ENCODE results near the gene SDK2.

DNA sequence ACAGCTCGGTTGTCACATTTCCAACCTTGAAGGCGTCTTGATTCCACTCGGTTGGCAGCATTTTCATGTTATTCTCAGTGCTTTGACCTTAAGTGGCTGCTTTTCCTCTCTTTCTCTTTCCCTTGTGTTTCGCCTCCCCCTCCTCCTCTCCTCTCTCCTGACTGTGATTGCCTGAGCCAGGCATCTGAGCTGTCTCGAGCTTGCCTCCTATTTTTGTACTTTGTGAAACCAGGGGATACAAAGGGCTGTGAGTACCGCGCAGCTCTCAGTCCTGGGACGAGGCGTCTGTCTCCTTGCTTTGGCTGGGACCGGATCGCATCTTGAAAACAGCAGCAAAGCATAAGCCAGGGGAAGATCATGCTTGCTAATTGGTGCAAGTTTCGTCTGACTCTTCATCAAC, 48.8 kb upstream of the SDK2 start:
- TF ChIP-seq, protein P1, sequence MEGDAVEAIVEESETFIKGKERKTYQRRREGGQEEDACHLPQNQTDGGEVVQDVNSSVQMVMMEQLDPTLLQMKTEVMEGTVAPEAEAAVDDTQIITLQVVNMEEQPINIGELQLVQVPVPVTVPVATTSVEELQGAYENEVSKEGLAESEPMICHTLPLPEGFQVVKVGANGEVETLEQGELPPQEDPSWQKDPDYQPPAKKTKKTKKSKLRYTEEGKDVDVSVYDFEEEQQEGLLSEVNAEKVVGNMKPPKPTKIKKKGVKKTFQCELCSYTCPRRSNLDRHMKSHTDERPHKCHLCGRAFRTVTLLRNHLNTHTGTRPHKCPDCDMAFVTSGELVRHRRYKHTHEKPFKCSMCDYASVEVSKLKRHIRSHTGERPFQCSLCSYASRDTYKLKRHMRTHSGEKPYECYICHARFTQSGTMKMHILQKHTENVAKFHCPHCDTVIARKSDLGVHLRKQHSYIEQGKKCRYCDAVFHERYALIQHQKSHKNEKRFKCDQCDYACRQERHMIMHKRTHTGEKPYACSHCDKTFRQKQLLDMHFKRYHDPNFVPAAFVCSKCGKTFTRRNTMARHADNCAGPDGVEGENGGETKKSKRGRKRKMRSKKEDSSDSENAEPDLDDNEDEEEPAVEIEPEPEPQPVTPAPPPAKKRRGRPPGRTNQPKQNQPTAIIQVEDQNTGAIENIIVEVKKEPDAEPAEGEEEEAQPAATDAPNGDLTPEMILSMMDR (IDR thresholded peaks at IDR 0.05), result no peak
- TF ChIP-seq POLR2A (IDR thresholded peaks at IDR 0.05), result no peak
